Cardiac fibroblast (primary cell): ENCODE data around the gene TECPR1.

Source experiments
- DNase-seq, 2 donors: peaks; one replicate each; pipeline versions ENCODE4 v3.0.0 to v3.0.0-alpha.2; 2010; ENCODE audit warnings: low read depth in 2 of 2
- H3K4me3 ChIP-seq, 2 donors: replicated peaks in 1 of 2; 1 replicate in 1 of 2; 2 replicates in 1 of 2; pipeline ENCODE4 v1.5.1; 2011; ENCODE audit warnings: low read depth in 2 of 2, low read length in 2 of 2, mild to moderate bottlenecking in 2 of 2, moderate library complexity in 1 of 2
- TF ChIP-seq, protein P1 (sequence below): IDR thresholded peaks from one replicate; pipeline ENCODE4 v1.5.1; 2011; ENCODE audit warnings: low read depth, mild to moderate bottlenecking, low read length, inconsistent platforms

TECPR1 gene

DNA sequence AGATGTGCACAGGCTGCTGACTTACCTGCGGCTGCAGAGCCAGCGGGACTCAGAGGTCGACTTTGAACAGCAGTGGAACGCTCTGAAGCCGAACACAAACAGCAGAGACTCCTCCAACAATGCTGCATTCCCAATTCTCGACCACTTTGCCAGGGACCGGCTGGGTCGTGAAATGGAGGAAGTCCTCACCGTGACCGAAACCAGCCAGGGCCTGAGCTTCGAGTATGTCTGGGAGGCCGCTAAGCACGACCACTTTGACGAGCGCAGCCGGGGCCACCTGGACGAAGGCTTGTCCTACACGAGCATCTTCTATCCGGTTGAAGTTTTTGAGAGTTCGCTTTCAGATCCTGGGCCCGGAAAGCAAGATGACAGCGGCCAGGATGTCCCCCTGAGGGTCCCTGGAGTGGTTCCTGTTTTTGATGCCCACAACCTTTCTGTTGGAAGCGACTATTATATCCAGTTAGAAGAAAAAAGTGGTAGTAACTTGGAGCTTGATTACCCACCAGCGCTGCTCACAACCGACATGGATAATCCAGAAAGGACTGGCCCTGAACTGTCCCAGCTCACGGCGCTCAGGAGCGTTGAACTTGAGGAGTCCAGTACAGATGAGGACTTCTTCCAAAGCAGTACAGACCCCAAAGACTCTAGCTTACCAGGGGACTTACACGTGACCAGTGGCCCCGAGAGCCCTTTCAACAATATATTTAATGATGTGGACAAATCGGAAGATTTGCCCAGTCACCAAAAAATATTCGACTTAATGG, 60.2 kb downstream of the TECPR1 start:
- TF ChIP-seq, protein P1, sequence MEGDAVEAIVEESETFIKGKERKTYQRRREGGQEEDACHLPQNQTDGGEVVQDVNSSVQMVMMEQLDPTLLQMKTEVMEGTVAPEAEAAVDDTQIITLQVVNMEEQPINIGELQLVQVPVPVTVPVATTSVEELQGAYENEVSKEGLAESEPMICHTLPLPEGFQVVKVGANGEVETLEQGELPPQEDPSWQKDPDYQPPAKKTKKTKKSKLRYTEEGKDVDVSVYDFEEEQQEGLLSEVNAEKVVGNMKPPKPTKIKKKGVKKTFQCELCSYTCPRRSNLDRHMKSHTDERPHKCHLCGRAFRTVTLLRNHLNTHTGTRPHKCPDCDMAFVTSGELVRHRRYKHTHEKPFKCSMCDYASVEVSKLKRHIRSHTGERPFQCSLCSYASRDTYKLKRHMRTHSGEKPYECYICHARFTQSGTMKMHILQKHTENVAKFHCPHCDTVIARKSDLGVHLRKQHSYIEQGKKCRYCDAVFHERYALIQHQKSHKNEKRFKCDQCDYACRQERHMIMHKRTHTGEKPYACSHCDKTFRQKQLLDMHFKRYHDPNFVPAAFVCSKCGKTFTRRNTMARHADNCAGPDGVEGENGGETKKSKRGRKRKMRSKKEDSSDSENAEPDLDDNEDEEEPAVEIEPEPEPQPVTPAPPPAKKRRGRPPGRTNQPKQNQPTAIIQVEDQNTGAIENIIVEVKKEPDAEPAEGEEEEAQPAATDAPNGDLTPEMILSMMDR: no peak
- no peak overlapping the region for H3K4me3 ChIP-seq
- DNase-seq: no peak

DNA sequence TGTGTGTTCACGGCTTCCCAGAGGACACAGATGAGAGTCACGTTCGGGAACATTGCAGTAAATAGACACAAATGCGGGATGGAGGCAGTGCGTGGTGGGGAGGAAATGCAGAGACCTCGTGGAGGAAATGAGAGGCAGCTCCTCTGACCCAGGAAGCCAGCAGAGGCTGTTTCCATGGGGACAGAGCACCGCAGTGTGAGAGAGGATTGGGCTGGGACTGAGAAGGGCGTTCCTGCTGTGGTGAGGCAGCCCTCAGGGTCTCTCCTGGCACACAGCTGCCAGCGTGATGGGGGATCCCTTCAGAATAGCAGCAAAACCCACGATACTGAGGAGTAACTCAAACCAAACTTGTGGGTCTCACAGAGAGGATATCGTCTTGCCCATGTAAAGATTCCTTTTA, 62.5 kb downstream of the TECPR1 start:
- TF ChIP-seq, protein P1: no peak
- H3K4me3 ChIP-seq: no peak overlapping the region
- no peak for DNase-seq

DNA sequence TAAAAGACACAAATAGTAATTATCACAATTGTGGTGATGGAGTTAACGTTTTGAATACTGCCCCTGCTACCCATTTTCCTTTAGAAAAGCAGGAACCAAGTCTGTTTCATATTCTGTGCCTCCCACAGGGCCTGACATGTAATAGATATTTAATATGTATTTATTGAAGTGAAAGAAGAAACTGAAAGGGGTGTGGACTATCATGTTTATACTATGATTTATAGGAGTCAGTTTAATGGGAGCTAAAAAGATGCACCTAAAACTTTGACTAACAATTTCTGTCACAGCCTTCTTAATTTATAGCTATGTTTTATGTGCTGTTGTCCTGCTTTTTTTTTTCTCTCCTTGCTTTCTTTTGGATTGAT, 64.9 kb downstream of the TECPR1 start:
- no peak for DNase-seq
- TF ChIP-seq, protein P1: no peak
- H3K4me3 ChIP-seq: no peak overlapping the region

DNA sequence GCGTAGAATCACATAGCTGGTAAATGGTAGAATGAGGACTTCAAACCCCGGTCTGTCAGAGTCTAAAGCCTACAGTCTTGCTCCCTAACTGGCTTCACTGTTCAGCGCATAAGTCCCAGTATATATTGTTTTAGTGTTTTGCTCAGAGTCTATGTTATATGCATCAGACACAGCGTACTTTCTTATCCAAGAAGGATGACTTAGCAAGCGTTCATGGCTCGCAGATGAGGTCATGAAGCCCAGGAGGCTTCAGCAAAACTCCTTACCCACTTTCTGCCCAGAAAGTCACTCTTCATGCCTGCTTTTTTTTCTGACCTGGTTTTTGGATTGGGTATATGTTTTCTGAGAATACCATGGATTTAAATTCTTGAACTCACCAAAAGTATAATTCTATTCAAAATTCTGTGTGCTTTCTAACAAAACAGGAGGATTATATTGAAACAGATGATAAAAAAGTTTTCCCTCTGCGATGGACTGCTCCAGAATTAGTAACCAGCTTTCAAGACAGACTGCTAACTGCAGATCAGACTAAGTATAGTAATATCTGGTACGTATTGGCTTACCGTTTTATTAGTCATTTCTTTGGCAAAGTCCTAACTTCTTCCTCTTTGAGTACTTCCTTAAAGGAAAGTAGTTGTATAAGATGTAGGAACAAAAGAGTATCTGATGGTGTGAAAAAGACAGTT, 65.4 kb downstream of the TECPR1 start:
- TF ChIP-seq, protein P1: no peak
- H3K4me3 ChIP-seq: no peak overlapping the region
- peak; percentile 61 to 89 for DNase-seq

DNA sequence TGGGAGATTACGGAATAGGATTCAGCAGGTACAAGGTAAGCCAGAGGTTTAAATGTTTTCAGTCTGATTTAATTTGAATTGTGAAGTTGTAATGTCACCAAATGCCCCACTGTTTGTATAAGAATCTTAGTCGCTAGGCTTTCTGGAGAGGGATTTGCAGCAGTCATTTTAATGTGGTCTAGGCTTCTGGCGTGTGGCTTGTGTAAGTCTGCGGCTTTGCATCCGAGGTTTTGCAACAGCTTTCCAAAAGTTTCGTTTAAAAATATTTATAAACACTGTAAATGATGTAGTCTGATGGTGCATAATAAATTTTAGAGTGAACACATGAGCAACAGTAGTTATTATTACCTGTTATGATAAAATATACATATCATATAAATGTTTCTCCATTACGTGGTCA, 66.9 kb downstream of the TECPR1 start:
- TF ChIP-seq, protein P1: no peak
- no peak for DNase-seq
- no peak overlapping the region for H3K4me3 ChIP-seq

DNA sequence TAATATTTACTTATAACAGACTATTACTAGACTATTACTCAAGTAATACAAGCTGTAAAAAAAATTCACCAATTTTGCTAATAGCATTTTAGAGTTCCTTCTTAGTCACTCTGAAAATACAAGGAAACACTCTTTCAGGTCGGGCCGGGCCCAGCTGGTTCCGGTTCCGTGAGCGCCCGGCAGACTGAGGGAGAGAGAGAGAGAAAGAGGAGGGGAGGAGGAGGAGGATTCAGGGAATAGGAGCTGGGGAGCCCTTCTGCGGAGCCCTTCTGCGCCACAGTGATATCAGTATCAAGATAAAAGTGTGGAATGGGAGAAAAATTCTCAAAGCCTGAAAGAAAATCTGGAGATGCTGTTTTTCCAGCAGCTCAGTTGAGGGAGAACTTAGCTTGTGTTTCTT, 71.3 kb downstream of the TECPR1 start:
- no peak overlapping the region for H3K4me3 ChIP-seq
- TF ChIP-seq, protein P1: no peak
- no peak for DNase-seq
